ENCODE results near the gene HOXB8.

The HOXB8 gene

GRCh38 chr17:48569674-48570324 lies 45.3 kb downstream of the HOXB8 start:
- no peak for TF ChIP-seq TCF4 (CRISPR knock-in tag; IDR thresholded peaks at IDR 0.05; ENCODE audit: borderline replicate concordance)
- no peak for TF ChIP-seq SNAI2 (CRISPR knock-in tag; IDR thresholded peaks at IDR 0.05)
- TF ChIP-seq, protein P1, sequence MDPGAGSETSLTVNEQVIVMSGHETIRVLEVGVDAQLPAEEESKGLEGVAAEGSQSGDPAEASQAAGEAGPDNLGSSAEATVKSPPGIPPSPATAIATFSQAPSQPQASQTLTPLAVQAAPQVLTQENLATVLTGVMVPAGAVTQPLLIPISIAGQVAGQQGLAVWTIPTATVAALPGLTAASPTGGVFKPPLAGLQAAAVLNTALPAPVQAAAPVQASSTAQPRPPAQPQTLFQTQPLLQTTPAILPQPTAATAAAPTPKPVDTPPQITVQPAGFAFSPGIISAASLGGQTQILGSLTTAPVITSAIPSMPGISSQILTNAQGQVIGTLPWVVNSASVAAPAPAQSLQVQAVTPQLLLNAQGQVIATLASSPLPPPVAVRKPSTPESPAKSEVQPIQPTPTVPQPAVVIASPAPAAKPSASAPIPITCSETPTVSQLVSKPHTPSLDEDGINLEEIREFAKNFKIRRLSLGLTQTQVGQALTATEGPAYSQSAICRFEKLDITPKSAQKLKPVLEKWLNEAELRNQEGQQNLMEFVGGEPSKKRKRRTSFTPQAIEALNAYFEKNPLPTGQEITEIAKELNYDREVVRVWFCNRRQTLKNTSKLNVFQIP (CRISPR knock-in tag; IDR thresholded peaks at IDR 0.05; ENCODE audit: borderline replicate concordance, low read depth), result no peak
- TF ChIP-seq TOX (CRISPR knock-in tag; IDR thresholded peaks at IDR 0.05; ENCODE audit: borderline replicate concordance), result no peak
- TF ChIP-seq ZNF70 (CRISPR knock-in tag; IDR thresholded peaks at IDR 0.05), result no peak
- no peak for TF ChIP-seq ARNTL (CRISPR knock-in tag; IDR thresholded peaks at IDR 0.05; ENCODE audit: borderline replicate concordance, low read depth)
- TF ChIP-seq BACH2 (CRISPR knock-in tag; IDR thresholded peaks at IDR 0.05; ENCODE audit: borderline replicate concordance), result no peak
- no peak for TF ChIP-seq PPARA (CRISPR knock-in tag; IDR thresholded peaks at IDR 0.05; ENCODE audit: borderline replicate concordance)
- no peak for TF ChIP-seq OSR1 (CRISPR knock-in tag; IDR thresholded peaks at IDR 0.05)
- TF ChIP-seq ZFP30 (CRISPR knock-in tag; IDR thresholded peaks at IDR 0.05), result no peak
- no peak for TF ChIP-seq RARB (CRISPR knock-in tag; IDR thresholded peaks at IDR 0.05)
- no peak for TF ChIP-seq ZNF565 (CRISPR knock-in tag; conservative IDR thresholded peaks at IDR 0.05; ENCODE audit: low read depth)
- no peak for ATAC-seq

DNA sequence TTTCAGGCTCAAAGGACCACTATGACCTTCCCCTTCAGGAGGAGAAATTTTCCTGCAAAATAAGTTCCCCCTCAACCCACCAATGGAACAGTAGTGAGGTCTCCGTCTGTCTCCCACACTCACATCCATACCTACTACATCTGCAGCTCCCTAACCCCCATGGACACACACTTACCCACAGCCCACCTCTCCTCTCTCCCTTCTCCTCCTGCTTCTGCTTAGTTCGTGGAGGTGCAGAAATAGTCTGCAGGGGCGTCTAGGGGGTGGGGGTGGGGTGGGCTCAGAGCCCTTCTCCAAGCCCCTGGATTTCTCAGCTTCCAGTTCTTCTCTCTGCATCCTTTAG lies 45.9 kb downstream of the HOXB8 start:
- TF ChIP-seq BACH2 (CRISPR knock-in tag; IDR thresholded peaks at IDR 0.05; ENCODE audit: borderline replicate concordance) (no peak), ISL1 (CRISPR knock-in tag; IDR thresholded peaks at IDR 0.05) (no peak), ZNF70 (CRISPR knock-in tag; IDR thresholded peaks at IDR 0.05) (no peak), CSRNP3 (CRISPR knock-in tag; IDR thresholded peaks at IDR 0.05) (no peak), GLIS3 (CRISPR knock-in tag; IDR thresholded peaks at IDR 0.05) (no peak), ZFP3 (CRISPR knock-in tag; IDR thresholded peaks at IDR 0.05) (no peak), CSDC2 (CRISPR knock-in tag; IDR thresholded peaks at IDR 0.05) (no peak), PPARA (CRISPR knock-in tag; IDR thresholded peaks at IDR 0.05; ENCODE audit: borderline replicate concordance) (no peak)
- TF ChIP-seq, protein P1 (CRISPR knock-in tag; IDR thresholded peaks at IDR 0.05; ENCODE audit: borderline replicate concordance, low read depth), result no peak
- ATAC-seq, result no peak

- no peak for ATAC-seq
- TF ChIP-seq PPARA (CRISPR knock-in tag; IDR thresholded peaks at IDR 0.05; ENCODE audit: borderline replicate concordance), result no peak
- TF ChIP-seq RARB (CRISPR knock-in tag; IDR thresholded peaks at IDR 0.05), result no peak
- TF ChIP-seq ZC3H10 (CRISPR knock-in tag; IDR thresholded peaks at IDR 0.05), result no peak
- TF ChIP-seq ZFP30 (CRISPR knock-in tag; IDR thresholded peaks at IDR 0.05), result no peak
- no peak for TF ChIP-seq CSDC2 (CRISPR knock-in tag; IDR thresholded peaks at IDR 0.05)
These were observed 46.4 kb downstream of the HOXB8 start for GRCh38 chr17:48568499-48569239.

DNA sequence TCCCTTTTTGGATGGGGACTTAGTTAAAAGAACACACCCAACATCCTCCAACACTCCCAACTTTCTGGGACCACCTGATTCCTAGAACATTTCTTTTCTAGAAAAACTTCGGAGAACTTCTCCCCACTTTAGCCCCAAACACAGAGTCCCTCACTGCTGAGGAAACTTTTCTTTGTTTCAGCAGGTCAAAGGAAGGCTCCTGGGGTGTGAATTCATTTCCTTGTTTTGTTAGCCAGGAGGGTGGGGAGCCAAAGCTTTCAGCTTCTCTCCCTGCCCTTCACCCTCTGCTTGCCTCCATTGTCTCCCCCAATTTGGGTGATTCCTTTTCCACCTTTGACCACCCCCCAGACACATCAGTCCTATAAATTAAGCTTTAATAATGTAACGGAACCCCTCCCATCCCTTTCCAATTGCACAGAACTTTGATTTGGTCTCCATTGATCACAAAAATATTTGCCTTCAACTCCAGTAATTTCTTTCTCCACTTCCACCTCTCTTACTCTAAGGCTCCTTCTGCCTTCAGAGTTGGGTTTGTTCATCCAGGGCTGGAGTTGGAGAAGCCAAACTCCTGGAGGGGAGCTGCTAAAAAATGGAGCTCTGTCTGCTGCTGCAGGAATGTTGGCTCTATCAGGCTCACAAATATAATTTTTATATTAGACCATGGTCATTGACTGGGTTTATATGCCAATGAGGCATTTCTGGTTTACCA lies 47.3 kb downstream of the HOXB8 start:
- no peak for TF ChIP-seq TOX (CRISPR knock-in tag; IDR thresholded peaks at IDR 0.05; ENCODE audit: borderline replicate concordance)
- ATAC-seq, result no peak

DNA sequence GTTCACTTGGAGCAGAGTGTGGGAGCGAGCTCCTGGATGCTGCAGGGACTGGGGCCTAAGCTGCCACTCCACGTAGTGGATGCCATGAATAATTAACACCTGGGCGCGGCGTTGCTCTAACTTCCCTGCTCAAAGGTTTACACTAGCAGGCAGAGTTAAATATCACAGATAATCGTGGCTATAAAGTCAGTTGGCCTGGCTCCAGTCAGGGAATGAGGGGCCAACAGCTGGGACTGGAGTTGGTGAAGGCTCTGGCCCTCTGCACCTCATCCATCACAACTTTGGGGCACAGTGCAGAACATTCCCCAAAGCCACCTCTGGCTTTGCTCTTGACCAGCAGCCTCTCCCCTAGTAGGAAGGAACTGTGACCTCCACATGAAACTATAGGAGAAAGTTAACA lies 47.9 kb downstream of the HOXB8 start:
- no peak for ATAC-seq
- TF ChIP-seq, protein P2, sequence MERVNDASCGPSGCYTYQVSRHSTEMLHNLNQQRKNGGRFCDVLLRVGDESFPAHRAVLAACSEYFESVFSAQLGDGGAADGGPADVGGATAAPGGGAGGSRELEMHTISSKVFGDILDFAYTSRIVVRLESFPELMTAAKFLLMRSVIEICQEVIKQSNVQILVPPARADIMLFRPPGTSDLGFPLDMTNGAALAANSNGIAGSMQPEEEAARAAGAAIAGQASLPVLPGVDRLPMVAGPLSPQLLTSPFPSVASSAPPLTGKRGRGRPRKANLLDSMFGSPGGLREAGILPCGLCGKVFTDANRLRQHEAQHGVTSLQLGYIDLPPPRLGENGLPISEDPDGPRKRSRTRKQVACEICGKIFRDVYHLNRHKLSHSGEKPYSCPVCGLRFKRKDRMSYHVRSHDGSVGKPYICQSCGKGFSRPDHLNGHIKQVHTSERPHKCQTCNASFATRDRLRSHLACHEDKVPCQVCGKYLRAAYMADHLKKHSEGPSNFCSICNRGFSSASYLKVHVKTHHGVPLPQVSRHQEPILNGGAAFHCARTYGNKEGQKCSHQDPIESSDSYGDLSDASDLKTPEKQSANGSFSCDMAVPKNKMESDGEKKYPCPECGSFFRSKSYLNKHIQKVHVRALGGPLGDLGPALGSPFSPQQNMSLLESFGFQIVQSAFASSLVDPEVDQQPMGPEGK (CRISPR knock-in tag; IDR thresholded peaks at IDR 0.05; ENCODE audit: borderline replicate concordance), result no peak
- TF ChIP-seq ZNF70 (CRISPR knock-in tag; IDR thresholded peaks at IDR 0.05) (no peak), ARNTL (CRISPR knock-in tag; IDR thresholded peaks at IDR 0.05; ENCODE audit: borderline replicate concordance, low read depth) (no peak), ZC3H10 (CRISPR knock-in tag; IDR thresholded peaks at IDR 0.05) (no peak), PPARA (CRISPR knock-in tag; IDR thresholded peaks at IDR 0.05; ENCODE audit: borderline replicate concordance) (no peak), GLIS3 (CRISPR knock-in tag; IDR thresholded peaks at IDR 0.05) (no peak), ISL1 (CRISPR knock-in tag; IDR thresholded peaks at IDR 0.05) (no peak), CSDC2 (CRISPR knock-in tag; IDR thresholded peaks at IDR 0.05) (no peak)
- TF ChIP-seq, protein P3, sequence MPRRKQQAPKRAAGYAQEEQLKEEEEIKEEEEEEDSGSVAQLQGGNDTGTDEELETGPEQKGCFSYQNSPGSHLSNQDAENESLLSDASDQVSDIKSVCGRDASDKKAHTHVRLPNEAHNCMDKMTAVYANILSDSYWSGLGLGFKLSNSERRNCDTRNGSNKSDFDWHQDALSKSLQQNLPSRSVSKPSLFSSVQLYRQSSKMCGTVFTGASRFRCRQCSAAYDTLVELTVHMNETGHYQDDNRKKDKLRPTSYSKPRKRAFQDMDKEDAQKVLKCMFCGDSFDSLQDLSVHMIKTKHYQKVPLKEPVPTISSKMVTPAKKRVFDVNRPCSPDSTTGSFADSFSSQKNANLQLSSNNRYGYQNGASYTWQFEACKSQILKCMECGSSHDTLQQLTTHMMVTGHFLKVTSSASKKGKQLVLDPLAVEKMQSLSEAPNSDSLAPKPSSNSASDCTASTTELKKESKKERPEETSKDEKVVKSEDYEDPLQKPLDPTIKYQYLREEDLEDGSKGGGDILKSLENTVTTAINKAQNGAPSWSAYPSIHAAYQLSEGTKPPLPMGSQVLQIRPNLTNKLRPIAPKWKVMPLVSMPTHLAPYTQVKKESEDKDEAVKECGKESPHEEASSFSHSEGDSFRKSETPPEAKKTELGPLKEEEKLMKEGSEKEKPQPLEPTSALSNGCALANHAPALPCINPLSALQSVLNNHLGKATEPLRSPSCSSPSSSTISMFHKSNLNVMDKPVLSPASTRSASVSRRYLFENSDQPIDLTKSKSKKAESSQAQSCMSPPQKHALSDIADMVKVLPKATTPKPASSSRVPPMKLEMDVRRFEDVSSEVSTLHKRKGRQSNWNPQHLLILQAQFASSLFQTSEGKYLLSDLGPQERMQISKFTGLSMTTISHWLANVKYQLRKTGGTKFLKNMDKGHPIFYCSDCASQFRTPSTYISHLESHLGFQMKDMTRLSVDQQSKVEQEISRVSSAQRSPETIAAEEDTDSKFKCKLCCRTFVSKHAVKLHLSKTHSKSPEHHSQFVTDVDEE (CRISPR knock-in tag; IDR thresholded peaks at IDR 0.05), result no peak

Data from SK-N-SH treated with all-trans-retinoic acid at 6 μM for 48 hours (cell line).